Endodermal cell (in vitro differentiated cells): ENCODE measurements around the gene C1orf115. TPM values are rescaled to one million over a fixed set of nuclear protein-coding genes. Genes with fewer than 3 reads are reported as not detected.

ENCODE experiments used
- DNase-seq: peaks from one replicate; pipeline ENCODE4 v3.0.0-alpha.2; 2017
- H3K27ac ChIP-seq: 2 replicates; pipeline ENCODE4 v1.5.1; 2013; ENCODE audit warnings: mild to moderate bottlenecking, low read depth, low read length, moderate library complexity
- H3K27me3 ChIP-seq: 2 replicates; pipeline ENCODE4 v1.6.1; 2013; ENCODE audit warnings: mild to moderate bottlenecking, low read length, moderate library complexity; ENCODE audit not compliant: insufficient read depth, control insufficient read depth, poor library complexity, severe bottlenecking
- H3K36me3 ChIP-seq: 2 replicates; pipeline ENCODE4 v1.7.0; 2013; ENCODE audit warnings: mild to moderate bottlenecking, low read length, moderate library complexity; ENCODE audit not compliant: control insufficient read depth, insufficient read depth
- H3K4me1 ChIP-seq: one replicate; pipeline ENCODE4 v1.7.0; 2013; ENCODE audit warnings: low read length; ENCODE audit not compliant: control insufficient read depth, insufficient read depth
- H3K4me3 ChIP-seq: 2 replicates; pipeline ENCODE4 v1.5.1; 2013; ENCODE audit warnings: mild to moderate bottlenecking, low read length, moderate library complexity
- H3K9ac ChIP-seq: 2 replicates; pipeline ENCODE4 v1.6.1; 2013; ENCODE audit warnings: mild to moderate bottlenecking, low read length, moderate library complexity; ENCODE audit not compliant: poor library complexity, severe bottlenecking; ENCODE audit errors: extremely low read depth
- H3K9me3 ChIP-seq: 2 replicates; pipeline ENCODE4 v1.6.1; 2013; ENCODE audit warnings: mild to moderate bottlenecking, low read length, moderate library complexity; ENCODE audit not compliant: control insufficient read depth
- H3K27ac Mint-ChIP-seq: 2 replicates; pipeline ENCODE4 v1.8.0; 2020; ENCODE audit warnings: mixed read lengths
- H3K27me3 Mint-ChIP-seq: 2 replicates; pipeline ENCODE4 v1.8.0; 2021; ENCODE audit warnings: mild to moderate bottlenecking, mixed read lengths; ENCODE audit not compliant: insufficient read depth
- H3K36me3 Mint-ChIP-seq: 2 replicates; pipeline ENCODE4 v1.8.0; 2020; ENCODE audit warnings: low read depth, mixed read lengths
- H3K4me1 Mint-ChIP-seq: 2 replicates; pipeline ENCODE4 v1.8.0; 2020; ENCODE audit warnings: mixed read lengths
- H3K4me3 Mint-ChIP-seq: 2 replicates; pipeline ENCODE4 v1.8.0; 2020; ENCODE audit warnings: mild to moderate bottlenecking, moderate library complexity, mixed read lengths
- H3K9me3 Mint-ChIP-seq: 2 replicates; pipeline ENCODE4 v1.8.0; 2020; ENCODE audit warnings: mild to moderate bottlenecking, mixed read lengths
- CTCF ChIP-seq: fragments of 200-600 bp; sonication (generic); conservative IDR thresholded peaks from 2 replicates; pipeline ENCODE4 v1.5.0; 2021; ENCODE audit warnings: antibody characterized with exemption, mild to moderate bottlenecking
- WGBS, 2 experiments: methylation state at CpG; one replicate each; pipeline versions ENCODE4 v1.1.5 to v1.1.7; 2013; ENCODE audit warnings: missing lambda C conversion rate in 2 of 2, mixed read lengths in 1 of 2; ENCODE audit not compliant: insufficient coverage in 1 of 2, insufficient read length in 1 of 2; 5-methylcytosine and 5-hydroxymethylcytosine counted together
- total RNA-seq, 2 donors: library from RNA; stranded (reverse); fragmentation: NEBNext Ultra II Directional in 1 of 2; extraction: Animal tissue kit (Norgen Biotek cat#: 25700) in 1 of 2; gene quantifications; 2 replicates in 1 of 2; 3 replicates in 1 of 2; pipeline ENCODE4 v1.2.1, GENCODE V29; 2021

Gene C1orf115
- total RNA-seq, 2 donors from 2014 or later: 7.5 to 11.5 TPM

- no peak for TF ChIP-seq CTCF
- Mint-ChIP-seq H3K9me3 (no peaks in the 10 kb centered on the region), H3K4me1 (no peaks in the 10 kb centered on the region), H3K36me3 (peaks cover 6% of the 10 kb centered on the region), H3K27ac (no peak overlapping the region), H3K27me3 (no peaks in the 10 kb centered on the region), H3K4me3 (no peak overlapping the region)
- H3K36me3 ChIP-seq: peaks cover 4% of the 10 kb centered on the region
- no peaks in the 10 kb centered on the region for H3K27me3 ChIP-seq
- H3K4me1 ChIP-seq: no peaks in the 10 kb centered on the region
- no peak overlapping the region for H3K27ac ChIP-seq
- no peaks in the 10 kb centered on the region for H3K9me3 ChIP-seq
- H3K9ac ChIP-seq: no peak overlapping the region
- no peak for DNase-seq
- 89 to 100% methylated on average over 1 of the region's 1 CpG for WGBS, 2 experiments
- H3K4me3 ChIP-seq: no peak overlapping the region
Observed at GRCh38 chr1:220655509-220655908, 34.7 kb upstream of the C1orf115 start.

GRCh38 chr1:220655961-220656740 lies 34.0 kb upstream of the C1orf115 start:
- no peaks in the 10 kb centered on the region for H3K27me3 ChIP-seq
- no peaks in the 10 kb centered on the region for H3K4me1 Mint-ChIP-seq
- no peak for DNase-seq
- H3K27me3 Mint-ChIP-seq: no peaks in the 10 kb centered on the region
- no peaks in the 10 kb centered on the region for H3K4me1 ChIP-seq
- no peak for TF ChIP-seq CTCF
- no peak overlapping the region for H3K9ac ChIP-seq
- H3K36me3 Mint-ChIP-seq: peaks cover 6% of the 10 kb centered on the region
- H3K4me3 ChIP-seq: no peak overlapping the region
- H3K4me3 Mint-ChIP-seq: no peak overlapping the region
- no peak overlapping the region for H3K27ac Mint-ChIP-seq
- H3K36me3 ChIP-seq: peaks cover 4% of the 10 kb centered on the region
- no peaks in the 10 kb centered on the region for H3K9me3 ChIP-seq
- H3K9me3 Mint-ChIP-seq: no peaks in the 10 kb centered on the region
- H3K27ac ChIP-seq: no peak overlapping the region

- Histone ChIP-seq H3K27me3 (no peaks in the 10 kb centered on the region), H3K36me3 (peaks cover 13% of the 10 kb centered on the region), H3K27ac (no peak overlapping the region), H3K4me3 (no peak overlapping the region), H3K9ac (no peak overlapping the region), H3K4me1 (no peaks in the 10 kb centered on the region), H3K9me3 (peaks cover 4% of the 10 kb centered on the region)
- no peak overlapping the region for H3K27ac Mint-ChIP-seq
- no peak overlapping the region for H3K4me3 Mint-ChIP-seq
- H3K4me1 Mint-ChIP-seq: no peaks in the 10 kb centered on the region
- no peaks in the 10 kb centered on the region for H3K27me3 Mint-ChIP-seq
- no peak for DNase-seq
- peaks cover 3% of the 10 kb centered on the region for H3K36me3 Mint-ChIP-seq
- peaks cover 4% of the 10 kb centered on the region for H3K9me3 Mint-ChIP-seq
- 91% methylated on average over 3 of the region's 3 CpGs for WGBS, 2 experiments
- no peak for TF ChIP-seq CTCF
Observed at GRCh38 chr1:220666349-220666748, 23.8 kb upstream of the C1orf115 start.
